IMR-90 (cell line): ENCODE measurements around the gene EHMT1. TPM values are rescaled to one million over a fixed set of nuclear protein-coding genes. Genes with fewer than 3 reads are reported as not detected.

Source experiments
- ATAC-seq: fragments of 200-7000 bp; cut with Tn5 transposase; 2 replicates; pipeline ENCODE4 v1.9.1; 2020; ENCODE audit warnings: low read depth, mild to moderate bottlenecking, moderate library complexity
- BruUV-seq: library from RNA; stranded (reverse); fragments of 400-500 nt; replicated peaks from 2 replicates; lab custom pipeline; 2021; lab: Mats Ljungman, UMichigan
- CTCF ChIA-PET: fragments of 300-600 bp; formaldehyde crosslinking; extraction: SDS; loops from one replicate; lab custom pipeline; 2021; ENCODE audit warnings: antibody characterized with exemption; lab: Yijun Ruan, JAX
- POLR2A ChIA-PET: fragments of 300-600 bp; sonication (Branson Sonifier 250); formaldehyde crosslinking; loops from one replicate; lab custom pipeline; 2022; ENCODE audit warnings: antibody characterized with exemption; ENCODE audit not compliant: unreplicated experiment; lab: Charles Lee
- DNase-seq: peaks from one replicate; pipeline ENCODE4 v3.0.0; 2013
- H2AFZ ChIP-seq: replicated peaks from 2 replicates; pipeline ENCODE3; 2013; ENCODE audit warnings: low read length, mild to moderate bottlenecking; ENCODE audit not compliant: poor library complexity
- H2AK5ac ChIP-seq: 2 replicates; pipeline ENCODE4 v1.6.1; 2013; ENCODE audit warnings: low read depth, low read length, inconsistent platforms
- H2AK9ac ChIP-seq: replicated peaks from 2 replicates; pipeline ENCODE3; 2013; ENCODE audit warnings: mild to moderate bottlenecking, low read depth, low read length, moderate library complexity; ENCODE audit not compliant: poor library complexity
- H2BK120ac ChIP-seq: 2 replicates; pipeline ENCODE4 v1.6.1; 2013; ENCODE audit warnings: low read depth, low read length, inconsistent platforms
- H2BK15ac ChIP-seq: 3 replicates; pipeline ENCODE4 v1.6.1; 2013; ENCODE audit warnings: low read depth, low read length, inconsistent platforms
- H2BK20ac ChIP-seq: 2 replicates; pipeline ENCODE4 v1.6.1; 2013; ENCODE audit warnings: low read depth, mild to moderate bottlenecking, inconsistent platforms, low read length, moderate library complexity
- H2BK5ac ChIP-seq: 2 replicates; pipeline ENCODE4 v1.6.1; 2013; ENCODE audit warnings: mild to moderate bottlenecking, low read depth, low read length, inconsistent platforms; ENCODE audit not compliant: poor library complexity, severe bottlenecking
- H3K14ac ChIP-seq: replicated peaks from 2 replicates; pipeline ENCODE4 v1.6.1; 2013; ENCODE audit warnings: low read depth, low read length, inconsistent platforms
- H3K18ac ChIP-seq: 2 replicates; pipeline ENCODE4 v1.6.1; 2013; ENCODE audit warnings: low read depth, low read length, control low read depth
- H3K23ac ChIP-seq: 2 replicates; pipeline ENCODE4 v1.6.1; 2013; ENCODE audit warnings: low read depth, low read length, inconsistent platforms
- H3K27ac ChIP-seq: 2 replicates; pipeline ENCODE4 v1.5.1; 2013; ENCODE audit warnings: mild to moderate bottlenecking, control low read depth, low read length; ENCODE audit not compliant: insufficient read depth
- H3K27me3 ChIP-seq: 2 replicates; pipeline ENCODE4 v1.6.1; 2013; ENCODE audit warnings: low read length; ENCODE audit not compliant: control insufficient read depth, insufficient read depth
- H3K36me3 ChIP-seq: 2 replicates; pipeline ENCODE4 v1.6.1; 2013; ENCODE audit warnings: low read length, mixed read lengths; ENCODE audit not compliant: control insufficient read depth, insufficient read depth
- H3K4ac ChIP-seq: 2 replicates; pipeline ENCODE4 v1.6.1; 2013; ENCODE audit warnings: low read depth, low read length, inconsistent platforms
- H3K4me1 ChIP-seq: 2 replicates; pipeline ENCODE4 v1.6.1; 2013; ENCODE audit warnings: low read length, mixed read lengths; ENCODE audit not compliant: control insufficient read depth, insufficient read depth
- H3K4me2 ChIP-seq: 2 replicates; pipeline ENCODE4 v1.6.1; 2013; ENCODE audit warnings: low read depth, mild to moderate bottlenecking, control low read depth, low read length, moderate library complexity
- H3K4me3 ChIP-seq: 2 replicates; pipeline ENCODE4 v1.5.1; 2013; ENCODE audit warnings: low read depth, mild to moderate bottlenecking, control low read depth, low read length, moderate library complexity; ENCODE audit not compliant: insufficient read depth
- H3K56ac ChIP-seq: 2 replicates; pipeline ENCODE4 v1.6.1; 2013; ENCODE audit warnings: low read length, inconsistent platforms; ENCODE audit not compliant: insufficient read depth; ENCODE audit errors: extremely low read depth
- H3K79me1 ChIP-seq, 2 experiments: 2 replicates each; pipeline ENCODE4 v1.6.1; 2013; ENCODE audit warnings: low read length in 2 of 2, inconsistent platforms in 1 of 2, low read depth in 1 of 2
- H3K9ac ChIP-seq: 2 replicates; pipeline ENCODE4 v1.6.1; 2013; ENCODE audit warnings: low read depth, low read length, control low read depth
- H3K9me1 ChIP-seq: 2 replicates; pipeline ENCODE4 v1.6.1; 2013; ENCODE audit warnings: low read length, inconsistent platforms; ENCODE audit not compliant: insufficient read depth
- H3K9me3 ChIP-seq: 2 replicates; pipeline ENCODE4 v1.6.1; 2013; ENCODE audit warnings: low read length; ENCODE audit not compliant: control insufficient read depth, insufficient read depth
- H4K20me1 ChIP-seq: 2 replicates; pipeline ENCODE4 v1.6.1; 2013; ENCODE audit warnings: low read length, inconsistent platforms; ENCODE audit not compliant: insufficient read depth
- H4K5ac ChIP-seq: 2 replicates; pipeline ENCODE4 v1.6.1; 2013; ENCODE audit warnings: mild to moderate bottlenecking, low read depth, low read length, control low read depth
- H4K8ac ChIP-seq, 2 experiments: 2 replicates each; pipeline ENCODE4 v1.6.1; 2013; ENCODE audit warnings: low read depth in 2 of 2, low read length in 2 of 2, control low read depth in 1 of 2, inconsistent platforms in 1 of 2
- H4K91ac ChIP-seq: 2 replicates; pipeline ENCODE4 v1.6.1; 2013; ENCODE audit warnings: low read depth, low read length, inconsistent platforms; ENCODE audit not compliant: insufficient read depth
- BHLHE40 ChIP-seq: fragments of 150-350 bp; IDR thresholded peaks from 2 replicates; pipeline ENCODE4 v1.6.1; 2016; ENCODE audit warnings: mild to moderate bottlenecking, low read depth, low read length
- CHD1 ChIP-seq: IDR thresholded peaks from 2 replicates; pipeline ENCODE4 v1.6.1; 2012; ENCODE audit warnings: low read depth, low read length, improper control_type of control experiment
- FOS ChIP-seq: fragments of 150-350 bp; IDR thresholded peaks from 2 replicates; pipeline ENCODE4 v1.6.1; 2016; ENCODE audit warnings: low read depth, low read length
- MAZ ChIP-seq: IDR thresholded peaks from 2 replicates; pipeline ENCODE4 v1.6.1; 2012; ENCODE audit warnings: low read depth, mild to moderate bottlenecking, low read length, improper control_type of control experiment, moderate library complexity, borderline replicate concordance
- NFE2L2 ChIP-seq: fragments of 150-350 bp; IDR thresholded peaks from 2 replicates; pipeline ENCODE4 v1.6.1; 2016; ENCODE audit warnings: low read depth, mild to moderate bottlenecking, low read length
- POLR2A ChIP-seq: IDR thresholded peaks from 2 replicates; pipeline ENCODE4 v1.6.1; 2012; ENCODE audit warnings: mild to moderate bottlenecking, low read depth, low read length
- RCOR1 ChIP-seq: IDR thresholded peaks from 2 replicates; pipeline ENCODE4 v1.6.1; 2012; ENCODE audit warnings: mild to moderate bottlenecking, low read length, improper control_type of control experiment; ENCODE audit not compliant: insufficient replicate concordance
- RFX5 ChIP-seq: IDR thresholded peaks from 2 replicates; pipeline ENCODE4 v1.8.0; 2012; ENCODE audit warnings: low read depth, mild to moderate bottlenecking, low read length, moderate library complexity
- SMC3 ChIP-seq: fragments of 150-350 bp; IDR thresholded peaks from 2 replicates; pipeline ENCODE4 v1.6.1; 2016; ENCODE audit warnings: low read depth, mild to moderate bottlenecking, antibody characterized with exemption, low read length, moderate library complexity
- WGBS, 2 experiments: methylation state at CpG; one replicate each; pipeline versions ENCODE4 v1.1.5 to v1.1.7; 2013; ENCODE audit warnings: missing lambda C conversion rate in 2 of 2; ENCODE audit not compliant: insufficient read length in 1 of 2; ENCODE audit errors: extremely low coverage in 2 of 2; 5-methylcytosine and 5-hydroxymethylcytosine counted together
- dilution Hi-C: fragments of 300-500 bp; cut with HindIII; formaldehyde crosslinking; loops from one replicate; pipeline ENCODE4 v1.14.3; 2018; ENCODE audit warnings: low sequenced_read_pairs; ENCODE audit not compliant: unreplicated experiment
- in situ Hi-C: fragments of 300-500 bp; cut with MboI; formaldehyde crosslinking; loops from 3 replicates; pipeline ENCODE4 v1.14.3; 2019; ENCODE audit warnings: low sequenced_read_pairs, inconsistent platforms, mixed read lengths
- intact Hi-C: fragments of 100-400 bp; cut with micrococcal nuclease; formaldehyde crosslinking; loops from 2 replicates; pipeline ENCODE4 v1.10.0; 2022
- polyA plus RNA-seq, 3 experiments: library from polyadenylated mRNA; depleted of rRNA; stranded (reverse); fragments of >200 nt; gene quantifications; 2 replicates each; pipeline ENCODE4 v1.2.3, GENCODE V29; 2012; ENCODE audit warnings: low replicate concordance in 1 of 3
- total RNA-seq: library from RNA; depleted of rRNA; stranded (reverse); fragments of >200 nt; gene quantifications from 2 replicates; pipeline ENCODE4 v1.2.3, GENCODE V29; 2012
- TF ChIP-seq, protein P1 (sequence below): conservative IDR thresholded peaks from 2 replicates; pipeline ENCODE4 v1.5.1; 2012; ENCODE audit warnings: mild to moderate bottlenecking, low read depth, low read length, improper control_type of control experiment
- TF ChIP-seq, protein P2 (sequence below): fragments of 150-350 bp; IDR thresholded peaks from 2 replicates; pipeline ENCODE4 v1.6.1; 2017; ENCODE audit warnings: mild to moderate bottlenecking, antibody characterized with exemption, low read length, low read depth

EHMT1 gene
- total and polyA plus RNA-seq, 2 of the 4 experiments (the other 2 are of a cell fraction): 32.8 to 35.1 TPM

DNA sequence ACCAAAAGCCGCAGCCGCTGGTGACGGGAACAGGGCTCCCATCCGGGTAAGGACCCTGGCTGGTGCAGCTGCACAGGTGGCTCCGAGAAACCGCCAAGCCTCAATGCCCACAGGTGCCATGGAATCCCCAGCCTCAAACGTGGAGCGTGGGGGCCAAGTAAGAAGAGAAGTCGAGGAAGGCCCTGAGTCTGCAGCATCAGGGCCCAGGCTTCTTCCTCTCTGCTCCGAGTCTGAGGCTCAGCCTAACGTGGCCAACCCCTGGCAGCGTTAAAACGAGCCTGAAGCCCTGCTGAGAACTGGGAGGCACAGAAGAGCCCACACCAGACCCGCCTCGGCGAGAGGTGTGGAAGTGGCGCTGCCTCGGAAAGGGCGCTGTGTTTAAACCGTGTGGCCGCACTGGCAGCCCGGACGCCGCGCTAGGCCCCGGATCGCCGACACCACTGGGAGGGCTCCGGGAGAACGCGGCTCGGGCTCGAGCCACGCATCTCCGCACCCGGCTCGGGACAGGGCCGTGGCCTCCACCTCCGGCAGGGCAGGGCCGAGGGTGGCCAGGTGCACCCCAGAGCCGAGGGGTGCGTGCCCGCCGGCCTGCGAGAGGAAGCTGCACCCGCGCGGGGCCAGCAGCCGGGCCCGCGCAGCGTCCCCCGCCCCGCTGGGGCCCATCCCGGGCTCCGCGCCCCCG, 29.2 kb upstream of the EHMT1 start:
- Histone ChIP-seq H3K4me1 (peaks cover 7% of the 10 kb centered on the region), H3K9me1 (no peaks in the 10 kb centered on the region), H3K23ac (0 out of 2 replicates have a peak overlapping the region, but pooled peaks have one; percentile 69), H3K9me3 (no peaks in the 10 kb centered on the region), H2AFZ (peak overlapping the region; percentile 81), H3K79me1 (peaks cover 7 to 36% of the 10 kb centered on the region in 2 experiments), H4K91ac (no peak overlapping the region), H3K4me3 (peak overlapping the region; percentile 99), H3K27ac (peak overlapping the region; percentile 69; the same call in 1 of the 2 replicates), H4K20me1 (peaks cover 10% of the 10 kb centered on the region; the same call in 1 of the 2 replicates), H2BK120ac (no peak overlapping the region), H2AK9ac (peak overlapping the region; percentile 1), H2BK5ac (no peak overlapping the region), H3K27me3 (no peaks in the 10 kb centered on the region), H3K4ac (no peak overlapping the region; the same call in 1 of the 2 replicates), H2BK20ac (no peak overlapping the region), H4K5ac (no peak overlapping the region), H2AK5ac (0 out of 2 replicates have a peak overlapping the region, but pooled peaks have one; percentile 38), H3K36me3 (peaks cover 26% of the 10 kb centered on the region), H3K14ac (peak overlapping the region; percentile 2; the same call in 1 of the 2 replicates), H2BK15ac (no peak overlapping the region), H3K56ac (no peak overlapping the region), H4K8ac (no peak overlapping the region), H3K18ac (no peak overlapping the region), H3K9ac (peak overlapping the region; percentile 62), H3K4me2 (peak overlapping the region; percentile 93)
- ChIA-PET CTCF (interaction anchor here (1.9 kb wide), 1 partner anchor 10 kb away, joined by 5 read pairs; no protein-coding TSS in a partner anchor), POLR2A (no interaction called here)
- peak; percentile 9 for ATAC-seq
- intact Hi-C loops (no loop called here), dilution Hi-C loops (no loop called here), in situ Hi-C loops (no loop called here)
- 4% methylated on average over 27 of the region's 58 CpGs; no CpG with 5 or more reads in 1 of the 2 experiments for WGBS, 2 experiments
- no peak for TF ChIP-seq MAZ
- TF ChIP-seq NFE2L2: no peak
- TF ChIP-seq, protein P1, sequence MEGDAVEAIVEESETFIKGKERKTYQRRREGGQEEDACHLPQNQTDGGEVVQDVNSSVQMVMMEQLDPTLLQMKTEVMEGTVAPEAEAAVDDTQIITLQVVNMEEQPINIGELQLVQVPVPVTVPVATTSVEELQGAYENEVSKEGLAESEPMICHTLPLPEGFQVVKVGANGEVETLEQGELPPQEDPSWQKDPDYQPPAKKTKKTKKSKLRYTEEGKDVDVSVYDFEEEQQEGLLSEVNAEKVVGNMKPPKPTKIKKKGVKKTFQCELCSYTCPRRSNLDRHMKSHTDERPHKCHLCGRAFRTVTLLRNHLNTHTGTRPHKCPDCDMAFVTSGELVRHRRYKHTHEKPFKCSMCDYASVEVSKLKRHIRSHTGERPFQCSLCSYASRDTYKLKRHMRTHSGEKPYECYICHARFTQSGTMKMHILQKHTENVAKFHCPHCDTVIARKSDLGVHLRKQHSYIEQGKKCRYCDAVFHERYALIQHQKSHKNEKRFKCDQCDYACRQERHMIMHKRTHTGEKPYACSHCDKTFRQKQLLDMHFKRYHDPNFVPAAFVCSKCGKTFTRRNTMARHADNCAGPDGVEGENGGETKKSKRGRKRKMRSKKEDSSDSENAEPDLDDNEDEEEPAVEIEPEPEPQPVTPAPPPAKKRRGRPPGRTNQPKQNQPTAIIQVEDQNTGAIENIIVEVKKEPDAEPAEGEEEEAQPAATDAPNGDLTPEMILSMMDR: no peak
- TF ChIP-seq RCOR1: no peak
- TF ChIP-seq POLR2A: no peak
- no peak for TF ChIP-seq RFX5
- no peak for TF ChIP-seq BHLHE40
- TF ChIP-seq, protein P2, sequence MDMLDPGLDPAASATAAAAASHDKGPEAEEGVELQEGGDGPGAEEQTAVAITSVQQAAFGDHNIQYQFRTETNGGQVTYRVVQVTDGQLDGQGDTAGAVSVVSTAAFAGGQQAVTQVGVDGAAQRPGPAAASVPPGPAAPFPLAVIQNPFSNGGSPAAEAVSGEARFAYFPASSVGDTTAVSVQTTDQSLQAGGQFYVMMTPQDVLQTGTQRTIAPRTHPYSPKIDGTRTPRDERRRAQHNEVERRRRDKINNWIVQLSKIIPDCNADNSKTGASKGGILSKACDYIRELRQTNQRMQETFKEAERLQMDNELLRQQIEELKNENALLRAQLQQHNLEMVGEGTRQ: no peak
- no peak for TF ChIP-seq FOS
- TF ChIP-seq CHD1: no peak
- TF ChIP-seq SMC3: no peak
- DNase-seq: no peak
- no TSS peak for BruUV-seq
